GM12874 (cell line): ENCODE data around the gene PDZD7.
A peak's percentile ranks its signal among the peaks of the same experiment; 100 is the strongest.

Source experiments
- TF ChIP-seq, protein P1 (sequence below): IDR thresholded peaks from 2 replicates; pipeline ENCODE4 v1.5.1; 2011; ENCODE audit warnings: low read depth, mild to moderate bottlenecking, control low read depth, low read length, moderate library complexity; ENCODE audit not compliant: insufficient read depth

PDZD7 gene

DNA sequence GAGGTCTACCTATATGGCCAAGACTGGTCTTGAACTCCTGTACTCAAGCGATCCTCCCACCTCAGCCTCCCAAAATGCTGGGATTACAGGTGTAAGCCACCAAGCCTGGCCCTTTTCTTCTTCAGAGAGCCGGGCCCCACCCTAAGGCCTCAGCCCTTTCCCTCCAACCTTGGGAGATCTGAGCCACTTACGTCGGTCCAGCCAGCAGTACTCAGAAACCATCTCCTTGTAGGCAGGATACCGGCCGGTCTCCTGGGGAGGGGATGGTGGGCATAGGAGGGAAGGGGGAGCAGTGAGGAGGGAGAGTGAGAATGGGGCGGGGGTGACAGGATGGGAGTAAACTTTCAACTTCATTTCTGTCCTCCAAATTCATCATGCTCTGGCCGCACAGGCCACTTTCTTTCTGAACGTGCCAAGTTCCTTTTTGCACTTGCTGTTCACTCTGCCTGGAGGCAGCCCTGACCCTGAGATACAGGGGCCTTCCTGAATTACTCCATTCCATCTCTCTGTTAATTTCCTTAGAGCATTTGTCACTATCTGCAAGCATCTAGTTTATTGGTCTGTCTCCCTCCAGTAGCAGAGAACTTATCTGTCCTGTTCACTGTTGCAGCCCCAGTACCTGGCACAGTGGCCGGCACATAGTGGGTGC, 10.4 kb downstream of the PDZD7 start:
- TF ChIP-seq, protein P1, sequence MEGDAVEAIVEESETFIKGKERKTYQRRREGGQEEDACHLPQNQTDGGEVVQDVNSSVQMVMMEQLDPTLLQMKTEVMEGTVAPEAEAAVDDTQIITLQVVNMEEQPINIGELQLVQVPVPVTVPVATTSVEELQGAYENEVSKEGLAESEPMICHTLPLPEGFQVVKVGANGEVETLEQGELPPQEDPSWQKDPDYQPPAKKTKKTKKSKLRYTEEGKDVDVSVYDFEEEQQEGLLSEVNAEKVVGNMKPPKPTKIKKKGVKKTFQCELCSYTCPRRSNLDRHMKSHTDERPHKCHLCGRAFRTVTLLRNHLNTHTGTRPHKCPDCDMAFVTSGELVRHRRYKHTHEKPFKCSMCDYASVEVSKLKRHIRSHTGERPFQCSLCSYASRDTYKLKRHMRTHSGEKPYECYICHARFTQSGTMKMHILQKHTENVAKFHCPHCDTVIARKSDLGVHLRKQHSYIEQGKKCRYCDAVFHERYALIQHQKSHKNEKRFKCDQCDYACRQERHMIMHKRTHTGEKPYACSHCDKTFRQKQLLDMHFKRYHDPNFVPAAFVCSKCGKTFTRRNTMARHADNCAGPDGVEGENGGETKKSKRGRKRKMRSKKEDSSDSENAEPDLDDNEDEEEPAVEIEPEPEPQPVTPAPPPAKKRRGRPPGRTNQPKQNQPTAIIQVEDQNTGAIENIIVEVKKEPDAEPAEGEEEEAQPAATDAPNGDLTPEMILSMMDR, result no peak

DNA sequence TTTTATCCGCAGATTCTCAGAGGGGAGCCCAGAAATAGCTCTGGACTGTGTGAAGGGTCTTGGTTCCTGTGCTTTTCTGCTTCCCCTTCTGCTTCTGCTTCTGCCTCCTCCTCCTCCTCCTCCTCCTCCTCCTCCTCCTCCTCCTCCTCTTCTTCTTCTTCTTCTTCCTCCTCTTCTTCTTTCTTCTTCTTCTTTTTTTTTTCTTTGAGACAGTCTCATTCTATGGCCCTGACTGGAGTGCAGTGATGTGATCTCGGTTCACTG, 11.6 kb downstream of the PDZD7 start:
- TF ChIP-seq, protein P1, result no peak

DNA sequence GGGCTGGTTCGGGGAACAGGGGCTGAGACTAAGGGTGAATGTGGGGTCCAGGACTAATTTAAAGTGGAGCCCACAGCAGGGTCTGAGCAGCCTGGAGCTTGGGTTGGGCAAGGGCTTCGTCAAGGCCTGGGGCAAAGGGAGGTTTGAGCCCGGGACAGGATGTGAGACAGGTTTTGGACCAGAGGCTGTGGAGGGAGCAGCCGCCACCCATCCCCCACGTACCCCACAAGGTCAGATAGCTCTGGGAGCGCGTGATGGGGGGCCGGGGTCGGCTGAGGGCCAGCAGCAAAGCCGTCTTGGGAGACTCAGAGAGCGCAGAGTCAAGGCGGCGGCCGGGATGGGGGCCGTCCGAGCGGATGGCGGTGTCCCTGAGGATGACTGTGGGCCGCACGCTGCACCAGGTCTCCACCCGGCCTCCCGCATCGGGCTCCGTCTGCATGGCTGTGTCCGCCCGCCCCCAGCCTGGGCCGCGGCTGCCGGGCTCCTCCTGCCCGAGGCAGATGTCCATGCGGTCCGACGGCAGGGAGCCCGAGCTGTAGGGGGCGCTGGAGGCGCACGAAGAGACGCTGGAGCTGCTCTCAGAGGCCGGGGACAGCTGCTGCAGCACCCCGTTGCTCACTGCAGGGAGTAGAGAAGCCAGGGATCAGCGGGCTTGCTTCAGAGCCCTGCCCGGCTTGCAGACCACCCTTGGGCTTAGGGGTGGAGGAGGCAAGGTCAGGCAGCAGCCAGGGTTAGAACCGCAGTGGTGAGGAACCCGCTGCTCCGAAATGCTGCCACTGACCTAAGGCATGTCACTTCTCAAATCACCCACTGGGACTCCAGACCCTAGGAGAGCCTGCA, 12.1 kb downstream of the PDZD7 start:
- TF ChIP-seq, protein P1, result peak; percentile 87

DNA sequence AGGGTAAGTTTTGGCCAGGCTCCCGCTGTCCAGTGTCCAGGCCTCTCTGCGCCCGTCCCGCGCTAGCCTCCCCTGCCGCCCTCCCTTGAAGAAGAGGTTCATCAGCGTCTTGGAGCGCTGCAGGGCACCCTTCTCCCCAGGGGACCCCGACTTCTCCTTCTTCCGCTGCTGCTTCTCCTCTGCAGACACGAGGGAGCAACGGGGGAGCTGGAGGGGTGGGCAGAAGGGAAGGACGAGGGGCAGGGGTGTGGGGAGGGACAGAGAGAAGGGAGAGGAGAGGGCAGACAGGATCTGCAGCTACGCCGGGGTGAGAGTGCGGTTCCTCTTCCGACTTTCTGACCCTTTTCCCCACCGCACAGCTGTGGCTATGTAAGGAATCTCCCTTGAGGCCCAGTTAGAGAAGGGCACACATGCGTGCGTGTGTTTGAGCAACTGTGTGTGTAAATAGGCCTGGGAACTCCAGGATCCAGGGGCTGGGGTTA, 12.8 kb downstream of the PDZD7 start:
- TF ChIP-seq, protein P1, result no peak

DNA sequence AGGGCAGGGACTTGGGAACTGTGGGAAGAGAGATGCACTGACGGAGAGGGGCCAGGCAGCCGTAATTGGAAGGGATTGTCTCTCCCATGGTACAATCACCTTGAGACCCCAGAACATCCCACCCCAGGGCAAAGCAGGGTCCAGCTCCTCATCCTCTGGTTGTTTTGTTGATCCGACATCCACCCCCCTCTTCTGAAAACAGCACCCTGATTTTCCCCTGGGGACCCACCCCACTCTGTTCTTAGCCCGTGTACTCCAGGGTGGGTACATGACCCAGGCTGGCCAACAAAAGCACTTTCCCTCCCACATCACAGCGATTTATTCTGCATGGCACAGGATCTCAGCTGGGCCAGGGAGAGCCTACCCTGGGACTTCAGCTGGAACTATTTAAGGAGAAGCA, 14.1 kb downstream of the PDZD7 start:
- TF ChIP-seq, protein P1, result no peak

DNA sequence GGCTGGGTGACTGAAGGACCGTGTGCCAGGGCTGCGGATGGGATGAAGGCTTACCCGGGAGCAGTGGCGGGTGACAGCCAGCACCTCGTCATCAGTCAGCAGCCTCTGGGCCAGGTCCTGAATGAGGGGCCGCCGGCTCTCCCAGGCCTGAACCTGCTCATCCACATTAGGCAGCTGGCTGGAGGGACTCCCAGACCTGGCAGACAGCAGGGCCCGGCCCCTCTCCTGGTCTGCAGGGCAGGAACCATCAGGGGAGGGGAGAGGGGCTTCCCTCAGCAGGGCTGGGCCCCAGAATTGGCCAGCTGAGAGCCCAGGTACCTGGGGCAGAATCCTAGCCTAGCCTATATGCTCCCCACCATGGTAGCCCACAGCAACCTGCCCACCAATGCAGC, 15.4 kb downstream of the PDZD7 start:
- TF ChIP-seq, protein P1, result no peak

DNA sequence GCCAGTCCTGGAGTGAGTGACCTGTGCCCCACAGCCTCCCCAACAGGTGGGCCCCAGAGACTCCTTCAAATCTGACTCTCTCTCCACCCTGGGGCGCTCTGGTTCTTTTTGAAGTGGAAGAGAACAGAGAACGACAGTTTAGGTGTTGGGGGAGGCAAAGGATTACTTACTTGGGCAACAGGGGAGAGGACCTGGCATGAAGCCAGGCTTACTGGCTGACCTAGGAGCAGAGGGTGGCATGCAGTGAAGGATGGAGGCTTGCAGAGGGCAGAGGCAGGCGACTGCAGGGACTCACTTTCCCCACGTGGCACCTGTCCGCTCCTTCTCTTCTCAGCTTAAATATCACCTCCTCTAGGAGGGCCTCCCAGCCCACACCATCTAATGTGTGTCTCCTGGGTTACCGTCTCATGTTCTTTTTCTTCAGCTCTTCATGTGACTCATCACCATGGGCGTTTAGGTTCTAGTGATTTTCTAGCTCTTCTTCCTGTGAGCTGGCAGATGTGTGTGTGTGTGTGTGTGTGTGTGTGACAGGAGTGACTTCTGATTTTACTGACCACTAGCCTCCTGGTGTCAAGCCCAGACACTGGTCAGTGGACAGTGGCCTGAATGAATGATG, 15.9 kb downstream of the PDZD7 start:
- TF ChIP-seq, protein P1, result no peak
